Raji (cell line): ENCODE results near the gene PPP1R16B.
A peak's percentile ranks its signal among the peaks of the same experiment; 100 is the strongest.

Source experiments
- POLR2A ChIP-seq: IDR thresholded peaks from 2 replicates; pipeline ENCODE4 v1.6.1; 2011; ENCODE audit warnings: low read depth, low read length, control low read depth; ENCODE audit not compliant: insufficient read depth

Gene PPP1R16B

DNA sequence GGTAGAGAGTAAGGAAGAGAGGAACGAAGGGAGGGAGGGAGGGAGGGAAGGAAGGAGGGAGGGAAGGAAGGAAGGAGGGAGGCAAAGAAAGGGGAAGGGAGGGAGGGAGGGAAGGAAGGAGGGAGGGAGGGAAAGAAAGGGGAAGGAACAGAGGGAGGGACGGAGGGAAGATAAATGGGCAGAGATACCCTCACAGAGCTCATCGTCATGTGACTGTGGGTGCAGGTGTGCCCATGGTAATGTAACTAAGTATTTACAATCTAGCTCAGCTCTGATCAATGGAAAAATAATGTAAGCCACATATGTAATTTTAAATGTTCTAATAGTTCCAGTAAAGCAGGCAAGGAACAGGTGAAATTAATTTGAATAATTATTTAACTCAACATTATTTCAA lies 66.1 kb downstream of the PPP1R16B start:
- no peak; the same call in 1 of the 2 replicates for TF ChIP-seq POLR2A

DNA sequence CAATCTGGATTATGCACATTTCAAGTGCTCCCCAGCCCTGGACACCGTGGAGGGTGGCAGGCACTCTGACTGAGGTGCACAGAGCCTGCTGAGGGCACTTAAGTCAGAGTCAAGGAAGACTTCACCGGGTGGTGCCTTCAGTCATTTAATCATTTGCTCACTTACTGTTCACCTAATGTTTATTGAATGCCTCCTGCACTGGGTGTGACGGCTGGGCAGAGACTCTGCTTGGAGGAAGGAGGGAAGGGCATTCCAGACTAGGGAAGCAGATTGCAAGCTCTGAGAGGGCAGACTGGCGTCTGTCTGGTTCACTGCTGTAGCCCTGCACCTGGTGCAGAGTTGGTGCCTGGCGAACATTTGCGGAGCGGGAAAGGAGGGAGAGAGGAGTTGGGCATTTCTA lies 66.5 kb downstream of the PPP1R16B start:
- 0 out of 2 replicates have a peak, but pooled peaks have one; percentile 16 for TF ChIP-seq POLR2A

DNA sequence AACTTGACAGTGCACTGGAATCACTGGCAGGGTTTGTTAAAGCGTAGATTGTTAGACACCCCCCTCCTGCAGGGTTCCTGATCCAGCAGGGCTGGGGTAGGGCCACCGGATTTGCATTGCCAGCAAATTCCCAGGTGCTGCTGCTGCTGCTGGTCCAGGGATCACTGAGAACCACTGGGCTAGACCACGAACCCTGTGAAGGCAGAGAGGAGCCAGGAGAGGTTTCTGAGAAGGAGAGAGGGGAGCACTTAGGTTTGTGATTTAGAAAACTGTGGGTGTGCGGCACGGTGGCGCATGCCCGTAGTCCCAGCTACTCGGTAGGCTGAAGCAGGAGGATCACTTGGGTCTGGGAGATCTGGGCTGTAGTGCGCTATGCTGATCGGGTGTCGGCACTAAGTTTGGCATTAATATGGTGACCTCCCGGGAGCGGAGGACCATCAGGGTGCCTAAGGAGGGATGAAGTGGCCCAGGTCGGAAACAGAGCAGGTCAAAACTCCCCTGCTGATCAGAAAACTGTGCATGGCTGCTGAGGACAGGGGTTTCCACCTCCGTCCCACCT lies 67.1 kb downstream of the PPP1R16B start:
- TF ChIP-seq POLR2A, result no peak

DNA sequence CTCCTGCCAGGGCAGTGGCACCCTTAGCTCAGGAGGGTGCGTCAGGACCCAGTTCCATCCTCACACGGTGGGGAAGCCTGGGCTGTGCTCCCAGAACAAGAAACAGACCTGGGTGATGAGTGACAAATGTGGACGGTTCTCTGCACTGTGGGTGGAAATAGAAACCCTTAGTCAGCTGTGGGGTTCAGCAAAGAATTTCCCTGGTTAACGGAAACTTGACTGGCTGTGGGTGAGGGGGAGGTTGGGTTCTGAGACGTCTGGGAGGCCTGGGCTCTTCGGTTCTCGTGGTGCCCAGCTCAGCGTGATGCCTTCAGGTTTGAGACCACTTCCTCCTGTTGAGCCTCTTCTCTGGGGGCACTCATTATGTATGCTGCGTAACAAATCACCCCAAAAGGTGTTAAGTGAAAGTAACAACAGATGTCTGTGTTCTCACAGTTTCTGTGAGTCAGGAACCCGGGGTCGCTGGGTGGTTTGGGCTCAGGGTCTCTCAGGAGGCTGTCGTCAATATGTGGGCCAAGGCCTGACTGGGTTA lies 67.6 kb downstream of the PPP1R16B start:
- peak; percentile 40 for TF ChIP-seq POLR2A

DNA sequence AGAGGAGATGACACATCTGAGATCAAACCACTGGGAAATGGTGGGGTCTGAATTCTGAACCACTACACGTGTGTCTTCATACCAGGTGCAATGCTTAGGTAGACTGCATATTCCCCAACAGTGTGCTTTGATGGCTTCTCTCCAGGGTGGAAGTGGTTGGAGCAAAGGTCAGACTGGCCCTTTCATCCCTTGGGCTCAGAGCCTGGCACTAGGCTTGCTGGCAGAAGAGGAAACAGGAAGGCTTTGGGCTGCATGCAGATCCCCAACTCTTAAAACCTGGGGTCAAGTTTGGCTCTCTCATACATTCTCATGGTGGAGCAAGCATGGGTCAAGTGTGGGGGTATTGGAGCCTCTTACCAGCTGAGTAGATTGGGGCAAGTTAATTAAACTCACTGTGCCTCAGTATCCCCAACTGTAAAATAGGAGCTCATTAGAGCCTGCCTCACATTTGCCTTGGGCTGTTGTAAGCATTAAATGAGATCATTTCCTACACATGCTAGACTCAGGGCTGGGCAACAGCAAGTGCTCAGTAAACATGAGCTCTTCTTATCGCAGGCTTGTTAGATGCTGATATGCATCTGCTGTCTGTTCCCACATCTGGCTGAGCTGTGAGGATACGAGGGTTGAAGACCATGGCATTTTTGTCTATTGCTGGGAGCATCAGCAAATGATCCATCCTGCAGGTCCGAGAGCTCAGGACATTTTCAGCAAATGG lies 69.1 kb downstream of the PPP1R16B start:
- peak; percentile 36; the same call in 1 of the 2 replicates for TF ChIP-seq POLR2A

GRCh38 chr20:38875175-38875993 lies 69.9 kb downstream of the PPP1R16B start:
- TF ChIP-seq POLR2A, result peak; percentile 50; the same call in 1 of the 2 replicates

DNA sequence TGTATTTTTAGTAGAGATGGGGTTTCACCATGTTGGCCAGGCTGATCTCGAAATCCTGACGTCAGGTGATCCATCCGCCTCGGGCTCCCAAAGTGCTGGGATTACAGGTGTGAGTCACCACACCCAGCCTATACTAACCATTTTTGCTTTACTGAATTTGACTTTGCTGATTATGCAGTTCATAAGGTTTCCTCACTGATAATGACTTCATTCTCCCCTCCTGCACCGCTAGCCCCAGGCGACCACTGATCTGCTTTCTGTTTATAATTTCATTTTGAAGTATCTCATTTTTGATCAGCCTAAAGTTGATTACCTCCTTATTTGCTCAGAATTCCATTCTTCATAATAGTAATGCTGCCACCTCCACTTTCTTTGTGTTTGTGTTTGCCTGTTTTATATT lies 72.0 kb downstream of the PPP1R16B start:
- TF ChIP-seq POLR2A, result no peak

- TF ChIP-seq POLR2A, result no peak
These were observed 73.4 kb downstream of the PPP1R16B start for GRCh38 chr20:38878866-38879265.

GRCh38 chr20:38880952-38881735 lies 75.6 kb downstream of the PPP1R16B start:
- TF ChIP-seq POLR2A, result peak; percentile 52; the same call in 1 of the 2 replicates

GRCh38 chr20:38881806-38882440 lies 76.4 kb downstream of the PPP1R16B start:
- TF ChIP-seq POLR2A, result no peak

GRCh38 chr20:38882600-38882999 lies 77.1 kb downstream of the PPP1R16B start:
- no peak for TF ChIP-seq POLR2A

DNA sequence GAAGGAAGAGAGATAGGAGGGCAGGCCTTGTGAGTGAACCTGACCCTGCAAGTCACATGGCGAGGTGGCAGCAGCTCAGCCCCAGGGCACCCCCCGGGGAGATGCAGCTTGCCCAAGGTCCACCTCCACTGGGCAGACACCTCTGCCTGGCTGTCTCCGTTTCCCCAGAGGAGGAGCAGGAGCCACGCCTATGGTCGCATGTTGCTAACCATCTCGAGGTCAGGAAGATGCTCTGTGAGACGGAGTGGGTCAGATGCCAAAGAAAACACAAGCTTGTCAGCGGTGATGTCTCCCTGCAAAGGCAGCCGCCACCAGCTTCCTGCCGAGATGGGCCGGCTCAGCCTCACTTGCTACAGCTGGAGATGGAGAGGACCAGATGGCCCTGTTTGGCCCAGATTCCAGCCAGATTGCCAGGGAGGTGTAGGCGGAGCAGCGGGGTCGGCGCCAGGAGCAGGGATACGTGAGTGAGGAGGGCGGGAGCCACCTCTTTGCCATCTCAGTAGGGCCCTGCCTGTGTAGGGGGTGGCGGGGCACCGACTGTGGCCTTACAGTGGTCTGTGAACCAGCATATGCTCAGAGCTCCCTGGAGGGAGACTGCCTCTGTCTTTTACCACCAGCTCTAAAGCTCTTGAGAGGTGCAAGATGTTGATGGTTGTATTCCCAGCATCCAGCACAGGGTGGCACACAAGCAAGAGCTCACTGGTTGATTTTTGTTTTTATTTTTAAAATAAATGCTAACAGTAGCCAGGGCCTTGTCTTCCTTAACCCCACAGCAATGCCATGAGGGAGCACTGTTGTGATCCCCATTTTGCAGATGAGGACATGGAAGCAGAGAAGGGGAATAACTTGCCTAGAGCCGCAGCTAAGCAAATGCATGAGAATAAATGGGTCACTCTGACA lies 77.8 kb downstream of the PPP1R16B start:
- TF ChIP-seq POLR2A, result no peak

DNA sequence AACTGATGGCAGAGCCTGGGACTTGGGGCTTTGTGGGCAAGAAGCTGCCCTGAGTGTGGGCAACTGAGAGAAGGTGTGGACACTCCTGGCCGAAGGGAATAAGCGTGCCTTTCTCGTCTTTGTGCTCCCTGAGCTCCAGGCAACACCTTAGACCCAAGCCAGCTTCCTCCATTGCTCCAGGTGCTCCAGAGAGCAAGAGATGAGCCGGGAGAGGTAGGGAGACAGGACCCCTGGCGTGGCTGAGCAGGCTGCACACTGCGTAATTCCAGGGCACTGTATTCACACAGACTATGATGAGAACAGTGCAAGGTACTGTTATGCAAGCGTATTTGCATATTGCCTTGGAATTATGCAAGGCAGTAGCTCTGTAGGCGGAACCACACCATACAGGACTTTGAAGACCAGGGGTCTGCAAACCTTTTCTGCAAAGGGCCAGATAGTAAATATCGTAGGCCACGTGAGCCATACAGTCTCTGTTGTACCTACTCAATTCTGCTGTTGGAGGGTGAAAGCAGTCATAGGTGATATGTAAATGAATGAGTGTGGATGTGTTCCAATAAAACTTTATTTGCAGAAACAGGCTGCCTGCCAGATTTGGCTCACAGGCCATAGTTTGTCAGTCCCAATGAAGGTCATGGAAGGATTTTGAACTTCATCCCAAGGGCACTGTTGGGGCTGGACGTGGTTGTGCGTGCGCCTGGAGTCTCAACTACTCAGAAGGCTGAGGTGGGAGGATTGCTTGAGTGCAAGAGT lies 78.7 kb downstream of the PPP1R16B start:
- peak; percentile 44; the same call in 1 of the 2 replicates for TF ChIP-seq POLR2A
